Endothelial cell of umbilical vein (primary cell): ENCODE data around the gene ARHGAP30.

ENCODE experiments used
- CTCF ChIP-seq, 2 donors: IDR thresholded peaks; 1 replicate in 1 of 2; 2 replicates in 1 of 2; pipeline ENCODE4 v1.5.1; 2011; ENCODE audit warnings: low read length in 2 of 2, mild to moderate bottlenecking in 2 of 2, moderate library complexity in 2 of 2, control low read depth in 1 of 2, inconsistent platforms in 1 of 2, low read depth in 1 of 2; ENCODE audit not compliant: insufficient read depth in 1 of 2; ENCODE audit errors: extremely low read depth in 1 of 2
- EZH2 ChIP-seq: IDR thresholded peaks from 2 replicates; pipeline ENCODE4 v1.6.1; 2012; ENCODE audit warnings: borderline replicate concordance, low read depth, mild to moderate bottlenecking, moderate library complexity, low read length, inconsistent platforms; ENCODE audit not compliant: severe bottlenecking
- JUN ChIP-seq: IDR thresholded peaks from 2 replicates; pipeline ENCODE4 v1.6.1; 2011; ENCODE audit warnings: borderline replicate concordance, low read depth; ENCODE audit not compliant: insufficient read length, insufficient read depth
- MYC ChIP-seq: IDR thresholded peaks from one replicate; pipeline ENCODE4 v1.6.1; 2011; ENCODE audit warnings: mild to moderate bottlenecking, low read depth, low read length
- POLR2A ChIP-seq: IDR thresholded peaks from 2 replicates; pipeline ENCODE4 v1.6.1; 2012; ENCODE audit warnings: low read depth, mild to moderate bottlenecking, control low read depth, low read length

DNA sequence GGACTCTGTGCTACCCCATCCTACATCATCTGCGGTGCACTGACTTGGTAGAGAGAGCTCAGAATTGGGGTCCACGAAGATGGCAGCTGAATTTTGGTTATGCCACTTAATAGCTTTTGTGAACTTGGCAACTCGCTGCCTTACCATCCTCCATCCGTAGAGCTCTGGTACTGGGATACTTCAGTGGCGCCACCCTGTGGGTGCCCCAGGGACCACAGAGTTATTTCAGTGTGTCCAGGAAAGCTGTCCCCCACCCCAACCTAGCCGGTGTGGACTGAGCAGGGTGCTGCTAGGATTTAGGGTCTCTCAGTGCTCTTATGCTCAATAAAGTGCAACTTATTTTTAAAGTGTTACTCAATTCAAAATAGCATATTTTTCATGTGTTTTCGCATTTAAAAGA lies 14.9 kb downstream of the ARHGAP30 start:
- TF ChIP-seq CTCF (IDR thresholded peaks at IDR 0.05; ENCODE audit: extremely low read depth in 1 of 2, insufficient read depth in 1 of 2, low read depth in 1 of 2, low read length in 2 of 2) (no peak), MYC (no peak), EZH2 (no peak), JUN (no peak), POLR2A (no peak)
